HG03354 (cell line): ENCODE data around the gene CSAD.

Source experiments
- ATAC-seq: cut with Tn5 transposase; IDR thresholded peaks from one replicate; pipeline ENCODE4 v1.9.1; 2021; ENCODE audit warnings: mild to moderate bottlenecking; ENCODE audit not compliant: unreplicated experiment, poor library complexity, severe bottlenecking

The CSAD gene, protein sequence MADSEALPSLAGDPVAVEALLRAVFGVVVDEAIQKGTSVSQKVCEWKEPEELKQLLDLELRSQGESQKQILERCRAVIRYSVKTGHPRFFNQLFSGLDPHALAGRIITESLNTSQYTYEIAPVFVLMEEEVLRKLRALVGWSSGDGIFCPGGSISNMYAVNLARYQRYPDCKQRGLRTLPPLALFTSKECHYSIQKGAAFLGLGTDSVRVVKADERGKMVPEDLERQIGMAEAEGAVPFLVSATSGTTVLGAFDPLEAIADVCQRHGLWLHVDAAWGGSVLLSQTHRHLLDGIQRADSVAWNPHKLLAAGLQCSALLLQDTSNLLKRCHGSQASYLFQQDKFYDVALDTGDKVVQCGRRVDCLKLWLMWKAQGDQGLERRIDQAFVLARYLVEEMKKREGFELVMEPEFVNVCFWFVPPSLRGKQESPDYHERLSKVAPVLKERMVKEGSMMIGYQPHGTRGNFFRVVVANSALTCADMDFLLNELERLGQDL

DNA sequence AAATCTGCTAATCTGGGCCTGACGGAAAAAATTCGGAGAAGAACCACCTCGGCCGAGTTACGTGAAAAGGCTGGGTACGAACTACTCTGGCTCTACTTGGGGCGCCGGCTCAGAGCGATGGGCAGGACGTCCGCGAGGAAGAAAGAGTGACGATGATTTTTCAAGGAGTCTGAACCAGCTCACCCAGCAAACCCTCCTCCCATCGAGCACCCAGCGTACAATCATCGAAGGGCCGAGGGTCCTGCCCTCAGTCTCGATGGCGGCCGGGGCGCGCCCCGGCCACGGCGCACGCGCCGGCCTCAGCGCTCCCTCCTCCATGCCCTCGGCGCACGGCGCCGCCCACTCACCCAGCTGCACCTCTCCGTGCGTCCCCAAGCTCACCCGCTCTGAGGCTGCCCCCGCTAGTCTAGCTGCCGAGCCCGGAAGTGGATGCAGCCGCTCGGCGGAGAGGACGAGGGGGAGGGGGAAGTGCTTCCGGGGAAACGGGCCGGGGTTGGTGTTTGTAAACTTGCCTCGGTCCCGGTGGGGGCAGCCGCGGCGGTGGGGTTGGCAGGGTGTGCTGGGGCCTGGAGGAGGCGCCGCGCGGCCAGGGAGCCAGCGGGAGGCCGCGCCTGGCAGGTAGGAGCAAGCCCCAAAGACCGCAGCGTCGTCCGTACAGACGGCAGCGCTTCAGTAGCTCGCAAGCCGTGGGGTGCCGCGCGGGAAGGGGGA lies at the start of gene CSAD, which contains the start of gene ZNF740:
TSS of gene CSAD (minus strand) at position 706 of the 711 bp plus-strand sequence. CDS start 7,455 bp downstream, outside the sequence.
TSS of gene ZNF740 (plus strand) at position 503 of the 711 bp plus-strand sequence. CDS start 1,262 bp downstream, outside the sequence.
- peak; percentile 92 for ATAC-seq

DNA sequence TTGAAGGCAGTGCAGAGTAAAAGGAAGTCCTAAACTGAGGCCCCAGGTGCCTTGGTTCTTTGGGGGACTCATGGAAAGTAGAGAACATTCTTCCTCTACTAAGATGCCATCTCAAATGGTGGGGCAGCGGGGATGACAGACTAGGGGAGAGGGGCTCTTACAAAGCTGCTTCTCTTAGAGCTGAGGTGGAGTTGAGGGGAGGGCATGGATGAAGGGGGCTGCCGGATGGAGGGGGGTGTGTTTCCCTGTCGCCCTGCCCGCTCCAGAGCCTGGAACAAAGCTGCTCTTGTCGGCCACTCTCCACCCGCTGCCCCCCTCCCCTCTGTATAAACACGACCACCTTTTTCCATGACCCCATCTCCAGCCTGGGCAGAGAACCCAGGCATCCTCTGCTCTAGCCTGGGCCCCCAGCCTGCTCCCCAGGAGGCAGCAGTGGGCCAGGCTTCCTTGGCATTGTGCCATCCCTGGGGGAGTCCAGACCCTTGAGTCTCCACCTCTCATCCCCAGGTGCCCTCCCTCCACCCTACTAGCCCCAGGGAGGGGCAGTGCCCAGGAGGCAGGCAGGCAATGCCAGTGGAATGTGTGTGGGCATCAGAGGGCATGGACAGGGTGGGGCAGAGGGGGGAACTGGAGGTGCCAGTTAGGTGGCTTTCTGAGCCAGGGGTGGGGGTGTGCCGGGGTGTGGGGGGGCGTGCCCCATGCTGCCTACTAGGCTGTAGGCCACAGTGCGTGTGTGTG lies 49.6 kb upstream of the CSAD start:
- no peak for ATAC-seq

DNA sequence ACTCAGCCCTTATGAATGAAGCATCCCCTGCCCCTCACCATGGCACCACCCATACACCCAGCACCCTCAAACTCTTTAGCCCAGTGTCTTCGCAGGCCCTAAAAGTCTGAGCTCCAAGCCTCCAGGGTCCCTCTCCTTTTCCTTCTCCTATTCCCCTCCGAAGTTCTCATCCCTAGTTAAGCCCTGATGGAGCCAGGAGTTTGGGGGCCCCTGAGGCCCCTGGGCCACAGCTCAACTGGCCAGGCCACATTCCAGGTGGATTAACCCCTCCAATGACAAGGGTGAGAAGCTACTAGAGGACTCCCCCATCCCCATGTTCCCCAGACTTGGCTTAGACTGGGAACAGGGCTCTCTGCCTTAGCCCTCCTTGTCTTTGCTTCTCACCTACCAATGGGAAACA lies 48.7 kb upstream of the CSAD start:
- ATAC-seq, result no peak

GRCh38 chr12:53227836-53228235 lies 47.1 kb upstream of the CSAD start:
- no peak for ATAC-seq

DNA sequence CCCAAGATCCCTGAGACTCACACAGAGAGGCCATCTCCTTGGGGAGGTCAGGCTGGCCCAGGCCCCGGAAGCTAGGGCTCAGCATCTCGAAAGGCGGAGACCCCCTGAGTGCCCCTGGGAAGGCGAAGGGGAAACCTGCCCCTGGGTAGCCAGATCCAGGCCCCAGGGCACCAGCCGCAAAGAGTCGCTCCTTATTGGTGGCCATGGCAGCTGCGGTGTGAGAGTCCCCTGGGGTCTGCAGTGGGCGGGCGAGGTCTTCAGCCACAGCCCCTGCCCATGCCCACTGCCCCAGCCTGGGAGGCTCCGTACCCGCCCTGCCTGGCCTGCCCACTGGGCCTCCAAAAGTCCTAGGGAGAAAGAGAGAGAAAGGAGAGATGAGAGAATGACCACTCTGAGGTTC lies 46.6 kb upstream of the CSAD start:
- ATAC-seq, result no peak

DNA sequence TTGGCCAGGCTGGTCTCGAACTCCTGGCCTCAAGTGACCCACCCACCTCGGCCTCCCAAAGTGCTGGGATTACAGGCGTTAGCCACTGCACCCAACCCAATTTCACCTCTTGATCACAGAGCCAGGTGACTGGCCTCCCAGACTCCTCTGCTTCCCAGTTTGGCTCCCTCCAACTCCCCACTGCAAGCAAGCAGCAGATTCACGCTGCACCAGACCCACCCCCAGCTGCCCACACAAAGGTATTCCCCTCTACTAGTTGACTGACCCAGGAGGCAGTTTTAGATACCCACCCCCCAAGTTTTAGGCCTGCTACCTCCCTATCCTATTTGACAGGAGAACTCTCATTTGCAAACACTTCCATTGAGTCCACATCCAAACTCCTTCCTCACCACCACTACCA lies 46.1 kb upstream of the CSAD start:
- no peak for ATAC-seq

GRCh38 chr12:53225635-53226424 lies 45.1 kb upstream of the CSAD start:
- no peak for ATAC-seq

- no peak for ATAC-seq
Measured at GRCh38 chr12:53224897-53225634, 44.3 kb upstream of the CSAD start.

DNA sequence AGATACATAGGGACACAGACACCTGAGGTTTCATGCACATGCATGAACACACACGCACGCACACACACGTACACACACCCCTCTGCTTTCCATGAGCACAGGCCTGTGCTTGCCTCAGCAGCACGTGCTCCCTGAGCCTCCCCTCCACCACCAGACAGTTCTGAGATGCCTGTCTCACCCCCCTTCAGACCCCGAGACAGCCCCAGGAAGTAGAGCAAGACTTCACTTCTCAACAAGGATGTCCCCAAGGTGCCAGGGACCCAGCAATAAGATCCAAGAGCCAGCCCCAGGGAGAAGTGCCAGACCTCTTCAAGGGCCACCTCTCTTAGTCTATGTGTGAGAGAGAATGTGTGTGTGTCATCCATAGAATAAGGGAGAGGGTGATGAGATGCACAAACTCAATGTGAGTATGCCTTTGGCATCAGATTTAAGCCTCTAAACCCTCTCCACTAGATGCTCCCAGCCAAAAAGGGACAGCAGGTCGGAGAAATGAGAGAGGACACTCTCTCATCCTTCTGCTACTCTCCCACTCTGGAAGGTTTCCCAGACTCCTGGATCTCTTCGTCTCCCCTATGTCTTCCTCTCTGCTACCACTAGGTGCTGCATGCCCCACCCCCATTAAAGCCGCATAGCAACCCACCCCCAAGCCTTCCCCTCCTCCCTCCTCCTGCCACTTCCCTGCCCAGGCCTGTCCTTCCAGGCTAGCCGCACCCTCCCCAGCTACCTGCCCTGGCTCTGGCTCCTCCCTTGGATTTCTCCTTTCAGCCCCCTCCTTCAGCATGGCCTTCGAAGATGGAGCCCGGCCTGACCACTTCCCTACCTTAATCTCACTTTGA lies 43.6 kb upstream of the CSAD start:
- ATAC-seq, result no peak

DNA sequence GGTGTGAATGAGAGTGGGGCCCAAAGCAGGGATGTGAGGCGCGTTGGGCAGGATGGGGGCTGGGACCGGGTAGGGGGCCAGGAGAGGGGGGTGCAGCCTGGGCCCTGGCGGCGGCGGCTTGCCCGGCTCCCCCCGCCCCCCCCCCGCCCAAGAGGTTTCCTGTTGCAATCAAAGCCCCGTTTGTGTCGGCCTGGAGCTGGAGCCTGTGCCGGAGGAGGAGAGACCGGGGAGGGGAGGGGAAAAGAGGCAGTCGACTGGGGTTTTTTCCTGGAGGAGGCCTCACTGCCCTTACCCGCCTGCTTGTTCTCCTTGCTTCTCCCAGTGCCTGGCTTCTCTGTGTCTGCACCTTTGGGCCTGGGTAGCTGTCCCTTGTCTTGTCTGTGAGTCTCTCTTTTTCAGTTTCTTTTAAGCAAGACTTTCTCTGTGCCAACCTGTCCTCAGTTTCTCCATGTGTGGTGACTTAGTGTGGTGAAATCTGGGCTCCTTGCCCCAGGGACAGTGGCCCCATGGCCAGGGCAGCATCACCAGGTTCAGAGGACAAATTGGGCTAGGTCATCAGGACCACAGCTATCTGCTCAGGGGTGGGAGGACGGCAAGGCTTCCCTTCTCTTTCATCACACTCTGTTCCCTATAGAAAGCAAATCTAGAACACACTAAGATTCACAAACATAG lies 42.8 kb upstream of the CSAD start:
- no peak for ATAC-seq

GRCh38 chr12:53222806-53223261 lies 42.1 kb upstream of the CSAD start:
- ATAC-seq, result no peak

DNA sequence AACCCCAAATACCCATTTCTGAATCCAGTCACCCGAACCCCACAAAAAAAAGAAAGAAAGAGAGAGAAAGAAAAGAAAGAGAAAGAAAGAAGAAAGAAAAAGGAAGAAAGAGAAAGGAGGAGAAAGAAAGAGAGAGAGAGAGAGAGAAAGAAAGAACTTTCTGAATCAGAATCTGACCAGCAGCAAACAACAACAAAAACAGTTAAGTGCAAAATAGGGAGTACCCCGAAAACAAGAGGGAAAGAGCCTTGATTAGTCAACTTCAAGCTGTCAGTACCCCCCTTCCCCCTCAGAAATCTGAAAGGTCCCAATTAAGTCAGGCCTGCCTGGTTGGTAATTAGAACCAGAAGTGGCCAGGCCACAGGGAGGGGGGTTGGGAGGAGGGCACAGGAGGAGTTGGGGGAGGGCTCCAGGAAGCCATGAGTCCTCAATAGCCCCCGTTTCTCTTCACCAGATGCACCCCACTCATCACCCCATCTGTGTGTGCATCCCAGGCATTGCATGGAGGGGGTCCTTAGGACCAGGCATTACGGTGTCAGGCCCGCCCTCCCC lies 41.5 kb upstream of the CSAD start:
- no peak for ATAC-seq

- ATAC-seq, result peak; percentile 32
Measured at GRCh38 chr12:53221203-53222080, 40.7 kb upstream of the CSAD start.

GRCh38 chr12:53220694-53221202 lies 40.0 kb upstream of the CSAD start:
- ATAC-seq, result peak; percentile 58

GRCh38 chr12:53219956-53220693 lies 39.4 kb upstream of the CSAD start:
- peak; percentile 44 for ATAC-seq
